Stimulated activated CD8-positive, alpha-beta memory T cell treated with anti-CD3 and anti-CD28 coated beads, Interleukin-4, amount 100 ng/mL, for 24 hours (primary cell): ENCODE data around the gene PSMB8.

Source experiments
- DNase-seq: peaks from one replicate; pipeline ENCODE4 v3.0.0-alpha.2; 2020; ENCODE audit warnings: low read depth

The PSMB8 gene

DNA sequence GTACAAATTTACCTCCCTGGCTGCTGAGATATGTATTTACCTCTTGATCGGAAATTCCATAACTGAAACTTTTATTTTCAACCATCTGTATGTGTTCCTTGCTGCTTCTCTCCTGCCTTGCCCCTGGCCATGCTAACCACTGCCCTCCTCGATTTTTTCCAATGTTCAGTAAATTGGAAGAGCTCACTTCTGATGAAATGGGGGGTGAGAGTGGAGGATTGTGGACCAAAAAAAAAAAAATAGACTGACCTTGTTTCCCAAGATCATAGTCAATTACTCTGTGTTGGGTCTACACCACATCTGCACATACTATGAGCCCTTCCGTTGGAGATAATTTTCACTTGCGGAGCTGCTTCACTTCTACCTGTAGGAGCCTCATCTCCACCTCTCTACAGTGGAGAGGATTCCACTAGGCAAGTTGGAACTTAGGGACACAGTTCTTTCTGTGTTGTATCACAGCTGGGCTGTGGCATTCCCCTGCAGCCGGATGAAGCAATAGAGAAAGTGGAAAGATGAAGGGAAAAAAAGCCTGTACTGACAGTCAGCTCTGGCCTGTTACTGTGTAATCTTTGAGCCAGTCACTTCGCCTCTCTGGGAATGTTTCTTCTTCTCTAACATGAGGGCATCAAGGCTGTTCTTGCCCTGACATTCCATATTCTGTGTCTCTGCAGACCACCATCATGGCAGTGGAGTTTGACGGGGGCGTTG lies 11.8 kb upstream of the PSMB8 start:
- DNase-seq: no peak

DNA sequence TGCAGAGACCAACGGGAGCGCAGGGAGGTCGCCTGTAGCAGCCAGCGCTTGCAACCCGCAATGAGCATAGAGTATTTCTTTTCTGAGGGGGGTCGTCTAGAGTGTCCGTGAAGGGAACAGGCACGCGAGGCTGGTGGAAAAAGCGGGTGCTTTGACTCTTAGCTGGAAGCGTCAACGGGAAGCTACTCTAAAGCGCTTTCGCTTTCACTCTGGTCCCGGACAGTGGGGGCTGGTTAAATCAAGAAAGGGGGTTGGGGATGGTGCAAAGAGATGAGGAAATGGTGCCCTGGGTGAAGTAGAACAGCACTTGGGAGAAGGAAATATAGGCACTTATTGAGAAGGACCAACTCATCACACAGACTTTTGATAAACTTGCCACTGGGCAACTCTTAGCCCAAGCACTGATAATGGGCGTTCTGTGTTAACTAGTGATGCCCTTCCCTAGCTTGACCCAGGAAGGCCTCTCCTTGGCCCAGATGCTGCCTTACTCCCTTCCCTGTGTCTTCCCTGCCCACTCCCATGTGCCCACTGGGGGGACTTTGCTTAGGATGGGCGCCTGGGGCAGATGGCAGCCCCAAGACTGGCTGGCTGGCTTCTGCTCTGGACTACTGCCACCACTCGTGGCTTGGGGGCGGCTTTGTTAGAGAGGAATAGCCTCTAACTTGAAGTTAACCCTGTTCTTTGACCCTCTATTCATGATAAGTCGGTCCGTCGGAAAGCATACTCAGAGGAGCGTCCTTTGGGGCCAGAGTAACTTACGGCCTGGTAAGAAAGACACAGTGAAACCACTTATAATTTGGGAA lies 10.7 kb upstream of the PSMB8 start:
- no peak for DNase-seq

DNA sequence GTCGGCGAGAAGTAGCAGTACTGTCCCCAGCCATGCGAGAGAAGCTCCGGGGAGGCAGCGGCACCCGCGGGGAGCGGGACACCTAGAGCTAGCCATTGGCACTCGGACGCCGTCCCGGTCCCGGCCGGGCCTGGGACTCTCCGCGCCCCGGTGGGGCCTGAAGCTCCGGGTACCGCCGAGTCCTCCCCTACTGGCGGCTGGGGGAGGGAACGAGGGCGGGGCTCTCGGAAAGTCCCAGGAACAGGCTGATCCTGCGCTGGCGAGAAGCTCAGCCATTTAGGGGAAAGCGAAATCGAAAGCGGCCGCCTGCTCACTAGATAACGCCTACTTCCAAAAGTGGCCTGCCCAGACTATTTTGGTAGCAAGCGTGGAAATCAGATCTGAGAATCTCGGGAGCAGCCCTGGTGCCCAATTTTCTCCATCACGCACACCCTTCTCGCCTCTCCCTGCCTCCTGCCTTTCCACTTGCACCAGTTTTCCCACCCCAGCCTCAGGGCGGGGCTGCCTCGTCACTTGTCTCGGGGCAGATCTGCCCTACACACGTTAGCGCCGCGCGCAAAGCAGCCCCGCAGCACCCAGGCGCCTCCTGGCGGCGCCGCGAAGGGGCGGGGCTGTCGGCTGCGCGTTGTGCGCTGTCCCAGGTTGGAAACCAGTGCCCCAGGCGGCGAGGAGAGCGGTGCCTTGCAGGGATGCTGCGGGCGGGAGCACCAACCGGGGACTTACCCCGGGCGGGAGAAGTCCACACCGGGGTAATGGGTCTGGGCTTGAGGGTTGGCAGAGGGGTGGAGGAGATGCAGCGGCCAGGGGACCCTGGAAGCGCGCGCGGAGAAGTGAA lies 9.9 kb upstream of the PSMB8 start, which contains the start of the genes PSMB9 and TAP1:
Gene PSMB9 (plus strand): TSS at position 652 of the 835 bp plus-strand sequence. CDS start 38 bp downstream, at position 690.
Gene TAP1 (minus strand): TSS at position 164 of the 835 bp plus-strand sequence. CDS start 68 bp downstream, at position 96.
- DNase-seq: peak; percentile 94

DNA sequence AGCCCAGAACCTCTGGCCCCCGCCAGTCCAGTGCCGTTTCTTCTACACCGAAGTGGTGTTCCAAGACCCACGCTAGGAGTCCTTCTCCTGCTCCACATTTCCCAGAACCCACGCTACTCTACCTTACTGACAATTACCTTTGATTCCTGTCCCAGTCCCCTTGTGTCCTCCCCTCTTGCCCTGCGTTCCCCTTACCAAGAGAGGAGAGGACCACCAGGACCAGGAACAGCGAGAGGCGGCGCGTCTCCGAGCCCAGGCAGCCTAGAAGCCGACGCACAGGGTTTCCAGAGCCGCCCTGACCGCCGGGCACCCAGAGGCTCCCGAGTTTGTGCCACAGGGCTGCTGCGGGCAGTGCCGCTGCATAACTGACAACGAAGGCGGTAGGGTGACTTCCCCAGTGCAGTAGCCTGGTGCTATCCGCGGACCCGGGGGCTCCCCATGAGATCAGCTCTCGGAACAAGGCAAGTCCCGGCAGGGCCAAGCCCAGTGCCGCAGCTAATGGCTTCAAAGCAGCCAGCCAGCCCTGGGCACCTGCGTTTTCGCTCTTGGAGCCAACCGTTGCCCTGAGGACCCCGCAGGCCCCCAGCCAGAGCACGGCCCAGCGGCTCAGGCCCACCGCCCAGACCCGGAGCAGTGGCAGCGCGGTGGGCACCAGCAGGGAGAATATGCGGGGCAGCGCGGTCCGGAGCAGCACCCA lies 9.1 kb upstream of the PSMB8 start:
- no peak for DNase-seq

DNA sequence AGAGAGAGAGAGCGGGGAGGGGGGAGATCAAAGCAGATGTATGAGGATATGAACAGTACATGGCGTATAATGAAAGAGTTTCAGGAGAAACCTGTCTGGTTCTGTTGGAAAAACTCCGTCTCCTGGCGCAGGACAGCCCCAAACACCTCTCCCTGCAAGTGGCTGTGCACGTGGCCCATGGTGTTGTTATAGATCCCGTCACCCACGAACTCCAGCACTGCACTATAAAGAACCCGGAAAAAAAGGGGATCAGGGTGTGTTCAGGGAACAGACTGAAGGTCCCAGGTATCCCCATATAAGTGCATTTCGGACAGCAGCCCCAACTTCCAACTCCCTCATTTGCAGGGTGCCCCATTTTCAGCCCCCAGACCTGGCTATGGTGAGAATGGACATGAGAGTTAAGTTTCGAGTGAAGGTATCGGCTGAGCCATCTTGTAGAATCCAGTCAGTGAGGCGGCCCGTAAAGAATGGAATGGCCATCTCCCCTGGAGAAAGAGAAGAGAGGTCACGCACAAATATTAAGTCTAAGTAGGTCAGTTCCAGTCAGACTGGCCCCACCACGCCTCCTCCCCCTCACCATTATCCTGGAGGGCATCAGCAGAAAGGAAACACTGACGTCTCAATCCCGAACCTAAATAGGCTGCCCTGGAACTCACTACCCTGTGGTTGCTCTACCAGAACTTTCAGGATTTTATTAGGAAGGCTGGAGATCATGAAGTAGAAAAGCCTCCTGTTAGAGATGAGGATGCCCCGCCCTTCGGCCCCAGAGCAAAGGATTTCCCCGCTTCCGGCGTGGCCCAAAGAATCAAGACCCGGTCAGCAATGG lies 8.4 kb upstream of the PSMB8 start:
- DNase-seq: no peak

DNA sequence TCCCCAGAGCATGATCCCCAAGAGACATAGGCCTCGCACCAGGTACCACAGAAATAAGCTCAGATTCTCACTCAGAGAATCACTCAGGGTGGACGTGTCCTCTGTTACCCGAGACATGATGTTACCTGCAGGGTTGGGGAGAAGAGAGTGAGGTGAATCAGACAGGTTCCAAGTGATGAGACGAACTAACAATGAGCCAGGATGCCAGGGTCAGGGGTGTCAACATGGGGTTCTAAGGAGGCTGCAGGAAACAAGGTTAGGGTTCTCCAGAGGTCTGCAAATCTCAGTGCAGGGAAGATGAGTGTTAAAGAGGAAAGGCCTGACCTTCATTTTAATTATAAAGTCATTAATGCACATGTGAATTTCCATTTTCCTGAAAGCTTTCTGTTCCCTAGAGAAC lies 7.2 kb upstream of the PSMB8 start:
- DNase-seq: no peak

DNA sequence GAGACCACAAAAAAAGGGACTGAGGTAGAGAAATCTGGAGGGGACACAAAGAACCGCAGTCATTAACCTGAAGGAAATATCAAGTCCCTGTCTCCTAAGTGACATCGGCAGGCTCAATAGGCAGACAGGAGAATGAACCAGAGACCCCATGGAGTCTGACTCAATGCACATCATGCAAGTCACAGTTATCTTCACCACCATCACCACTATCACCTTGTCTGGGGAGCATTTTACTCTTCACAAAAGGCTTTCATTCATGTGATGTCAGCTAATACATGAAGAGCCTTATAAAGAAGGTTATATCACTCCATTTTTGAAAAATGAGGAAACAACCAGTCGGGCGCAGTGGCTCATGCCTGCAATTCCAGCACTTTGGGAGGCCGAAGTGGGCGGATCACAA lies 5.3 kb upstream of the PSMB8 start:
- DNase-seq: no peak

DNA sequence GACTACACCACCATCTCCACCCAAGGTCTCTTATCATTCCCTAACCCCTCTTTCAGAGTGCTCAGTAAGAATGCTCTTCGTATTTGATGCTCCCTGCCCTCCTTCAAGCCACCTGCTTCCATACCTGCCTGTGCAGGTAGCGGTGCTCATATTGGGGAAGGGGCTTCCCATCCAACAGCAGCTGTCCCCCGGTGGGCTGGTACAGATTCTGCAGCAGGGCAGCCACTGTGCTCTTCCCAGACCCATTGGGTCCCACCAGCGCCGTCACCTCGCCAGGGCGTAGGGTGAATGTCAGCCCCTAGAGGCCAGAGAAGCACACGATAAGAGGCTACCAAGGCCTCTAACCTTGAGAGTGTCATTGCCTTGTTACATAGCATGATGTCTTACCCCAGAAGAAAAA lies 3.9 kb upstream of the PSMB8 start:
- no peak for DNase-seq

DNA sequence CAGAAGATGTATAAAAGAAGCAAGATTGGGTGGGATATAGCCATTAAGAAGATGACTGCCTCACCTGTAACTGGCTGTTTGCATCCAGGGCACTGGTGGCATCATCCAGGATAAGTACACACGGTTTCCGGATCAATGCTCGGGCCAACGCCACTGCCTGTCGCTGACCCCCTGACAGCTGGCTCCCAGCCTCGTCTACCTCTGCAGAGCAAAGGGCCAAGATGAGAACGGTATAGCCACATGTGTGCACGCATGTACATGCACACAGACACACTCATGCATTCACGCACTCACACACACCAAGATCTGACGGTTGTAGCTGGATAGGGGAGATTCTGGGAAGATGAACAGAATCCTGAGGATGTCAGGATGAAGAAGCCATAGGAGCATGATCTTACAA lies 3.2 kb upstream of the PSMB8 start:
- DNase-seq: no peak

DNA sequence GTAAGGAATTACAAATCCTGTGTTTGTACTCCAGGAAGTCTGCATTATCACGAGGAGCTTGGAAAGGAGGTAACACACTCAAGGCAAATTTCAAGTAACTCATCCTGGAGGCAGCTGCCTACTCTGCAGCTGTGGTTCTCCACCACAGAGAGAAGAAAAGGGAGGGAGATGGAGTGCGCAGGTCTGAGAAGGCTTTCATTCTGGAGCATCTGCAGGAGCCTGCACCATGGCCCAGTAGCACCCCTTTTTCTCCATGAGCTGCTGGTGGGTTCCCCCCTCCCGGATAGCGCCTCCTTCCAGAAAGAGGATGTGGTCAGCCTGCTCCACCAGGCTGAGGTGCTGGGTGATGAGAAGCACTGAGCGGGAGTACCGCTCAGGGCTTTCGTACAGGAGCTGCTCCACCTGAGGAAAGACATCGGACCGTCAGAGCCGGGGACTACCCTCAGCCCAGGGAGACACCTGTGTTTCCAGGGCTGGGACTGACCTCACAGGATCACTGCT lies 1.6 kb upstream of the PSMB8 start:
- DNase-seq: no peak

DNA sequence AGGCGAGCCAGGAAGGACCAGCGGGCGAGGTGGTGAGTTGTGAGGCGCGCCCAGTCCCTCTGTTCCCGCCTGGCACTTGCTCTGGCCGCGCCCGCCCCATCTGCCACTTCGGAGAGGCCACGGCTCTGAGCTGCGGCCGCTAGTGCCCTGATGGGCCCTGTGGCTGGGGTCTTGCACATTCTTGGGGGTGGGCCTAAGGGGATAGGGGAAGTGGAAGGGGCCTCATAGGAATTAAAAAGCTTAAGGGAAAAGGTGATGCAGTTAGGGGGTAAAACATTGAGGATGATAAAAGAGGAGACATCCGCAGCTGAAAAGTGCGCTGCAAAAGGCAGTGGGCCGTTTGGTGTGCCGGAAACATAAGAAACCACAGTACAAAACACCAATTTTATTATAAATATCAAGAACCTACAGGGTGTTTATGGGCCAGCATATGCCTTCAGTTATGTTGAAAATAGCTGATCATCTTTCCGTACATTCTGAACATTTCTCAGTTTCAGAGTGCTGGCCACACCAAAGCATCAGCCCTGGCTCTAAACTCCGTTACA lies 1.1 kb upstream of the PSMB8 start:
- no peak for DNase-seq

DNA sequence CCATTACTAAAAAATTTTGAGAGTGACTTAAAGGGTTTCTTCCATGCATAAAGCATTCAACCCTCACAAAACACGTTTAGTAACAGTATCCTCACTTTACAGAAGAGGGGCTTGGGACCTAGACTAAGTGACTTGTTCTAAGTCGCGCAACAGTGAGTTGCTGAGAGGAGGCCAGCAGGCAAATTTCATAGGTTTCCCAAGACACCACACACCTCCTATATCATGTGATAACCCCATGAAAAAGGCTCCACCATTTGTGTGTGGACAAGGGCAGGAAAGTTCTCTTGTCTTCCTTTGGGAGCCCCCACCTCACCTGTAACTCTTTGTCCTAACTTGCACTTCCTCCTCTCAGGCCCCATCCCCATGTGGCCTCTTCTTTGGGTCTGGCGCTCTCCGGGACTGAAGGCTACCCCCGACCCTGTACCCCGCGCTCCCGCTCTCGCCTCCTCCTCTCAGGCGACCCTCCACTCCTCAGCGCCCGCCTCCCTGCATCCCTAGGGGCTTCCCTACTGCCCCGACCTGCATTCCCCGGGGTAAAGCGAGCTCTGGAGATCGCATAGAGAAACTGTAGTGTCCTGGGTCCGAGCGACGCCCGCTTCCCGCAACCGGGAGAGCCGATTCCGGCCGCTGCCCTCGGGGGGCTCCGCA lies 392 bp downstream of the PSMB8 start:
- DNase-seq: no peak

DNA sequence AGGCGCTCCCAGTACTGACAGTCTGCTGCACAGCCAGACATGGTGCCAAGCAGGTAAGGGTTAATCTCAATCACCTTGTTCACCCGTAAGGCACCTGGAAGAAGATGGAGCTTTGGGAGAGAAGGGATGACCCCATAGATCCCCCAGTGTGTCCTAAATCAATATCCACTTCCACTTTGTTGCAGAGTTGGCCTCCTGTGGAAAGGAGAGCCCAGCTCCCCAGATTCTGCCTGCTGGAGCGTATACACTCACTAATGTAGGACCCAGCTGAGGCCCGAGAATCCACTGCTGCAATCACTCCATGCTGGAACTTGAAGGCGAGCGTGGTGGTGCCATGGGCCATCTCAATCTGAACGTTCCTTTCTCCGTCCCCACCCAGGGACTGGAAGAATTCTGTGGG lies 1.2 kb downstream of the PSMB8 start:
- DNase-seq: no peak

DNA sequence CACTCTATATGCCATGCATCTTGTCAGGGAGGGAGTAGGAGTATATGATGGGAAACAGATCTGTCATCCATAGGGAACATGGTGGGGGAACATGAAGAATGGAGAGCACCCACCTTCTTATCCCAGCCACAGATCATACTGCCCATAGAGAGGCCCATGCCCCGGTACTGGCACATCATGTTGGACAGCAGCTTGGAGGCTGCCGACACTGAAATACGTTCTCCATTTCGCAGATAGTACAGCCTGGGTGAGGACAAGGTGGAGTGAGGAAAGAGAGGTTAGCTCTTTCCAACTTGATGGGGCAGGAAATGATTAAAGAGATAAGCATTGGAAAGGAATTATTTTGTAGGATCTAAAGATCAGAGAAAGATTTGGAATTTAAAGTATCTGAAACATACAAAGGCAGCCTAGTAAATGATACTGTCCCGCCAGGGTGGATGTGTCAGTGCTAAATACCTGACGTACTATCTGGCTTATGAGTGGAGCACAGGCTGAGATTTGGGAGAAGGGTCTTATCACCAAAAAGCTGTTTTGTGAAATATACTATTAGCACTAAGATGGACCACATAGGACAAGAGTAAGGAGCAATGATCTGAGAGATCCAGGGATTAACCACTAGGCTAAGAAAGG lies 1.7 kb downstream of the PSMB8 start:
- no peak for DNase-seq

DNA sequence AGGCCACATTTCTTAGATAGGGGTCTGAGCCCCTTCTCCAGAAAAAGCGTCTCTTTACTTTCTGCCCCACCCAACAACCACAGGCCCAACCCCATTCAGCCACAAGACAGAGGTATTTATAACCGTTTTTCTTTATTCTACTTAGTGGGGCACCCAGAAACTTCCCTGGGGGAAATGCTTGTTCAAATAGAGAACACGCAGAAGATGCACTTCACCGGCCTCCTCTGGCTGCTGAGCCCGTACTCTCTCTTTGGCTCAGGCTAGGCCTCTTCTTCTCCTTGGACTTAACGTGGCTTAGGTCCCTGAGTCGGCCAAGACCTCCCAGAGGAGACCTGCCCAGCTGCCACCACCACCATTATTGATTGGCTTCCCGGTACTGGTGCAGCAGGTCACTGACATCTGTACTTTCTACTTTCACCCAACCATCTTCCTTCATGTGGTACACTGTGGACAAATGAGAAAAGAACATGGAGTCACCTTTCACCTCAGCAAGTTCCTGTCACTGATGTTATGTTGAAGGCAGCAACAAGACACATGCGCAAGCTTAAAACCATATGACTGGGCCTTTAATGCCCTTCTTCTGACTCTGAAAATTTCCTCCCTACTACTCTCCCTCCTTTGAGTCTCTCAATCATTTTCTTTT lies 3.1 kb downstream of the PSMB8 start:
- DNase-seq: no peak

DNA sequence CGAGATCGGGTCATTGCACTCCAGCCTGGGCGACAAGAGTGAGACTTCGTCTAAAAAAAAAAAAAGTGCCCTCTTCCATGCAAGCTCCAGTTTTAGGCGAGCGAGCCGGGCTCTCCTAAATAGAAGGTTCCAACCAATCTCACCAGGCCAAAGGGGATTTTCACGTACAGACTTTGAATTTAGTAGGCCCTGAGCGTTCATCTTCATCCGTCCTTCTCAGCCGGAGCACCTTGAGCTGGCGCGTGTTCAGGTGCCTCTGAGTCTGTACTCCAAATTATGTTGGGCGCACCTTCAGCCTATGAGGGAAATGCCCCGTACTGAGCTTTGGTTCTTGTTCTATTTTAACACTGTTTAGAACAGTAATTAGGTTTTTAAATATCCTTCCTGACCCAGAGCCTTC lies 4.5 kb downstream of the PSMB8 start:
- no peak for DNase-seq

DNA sequence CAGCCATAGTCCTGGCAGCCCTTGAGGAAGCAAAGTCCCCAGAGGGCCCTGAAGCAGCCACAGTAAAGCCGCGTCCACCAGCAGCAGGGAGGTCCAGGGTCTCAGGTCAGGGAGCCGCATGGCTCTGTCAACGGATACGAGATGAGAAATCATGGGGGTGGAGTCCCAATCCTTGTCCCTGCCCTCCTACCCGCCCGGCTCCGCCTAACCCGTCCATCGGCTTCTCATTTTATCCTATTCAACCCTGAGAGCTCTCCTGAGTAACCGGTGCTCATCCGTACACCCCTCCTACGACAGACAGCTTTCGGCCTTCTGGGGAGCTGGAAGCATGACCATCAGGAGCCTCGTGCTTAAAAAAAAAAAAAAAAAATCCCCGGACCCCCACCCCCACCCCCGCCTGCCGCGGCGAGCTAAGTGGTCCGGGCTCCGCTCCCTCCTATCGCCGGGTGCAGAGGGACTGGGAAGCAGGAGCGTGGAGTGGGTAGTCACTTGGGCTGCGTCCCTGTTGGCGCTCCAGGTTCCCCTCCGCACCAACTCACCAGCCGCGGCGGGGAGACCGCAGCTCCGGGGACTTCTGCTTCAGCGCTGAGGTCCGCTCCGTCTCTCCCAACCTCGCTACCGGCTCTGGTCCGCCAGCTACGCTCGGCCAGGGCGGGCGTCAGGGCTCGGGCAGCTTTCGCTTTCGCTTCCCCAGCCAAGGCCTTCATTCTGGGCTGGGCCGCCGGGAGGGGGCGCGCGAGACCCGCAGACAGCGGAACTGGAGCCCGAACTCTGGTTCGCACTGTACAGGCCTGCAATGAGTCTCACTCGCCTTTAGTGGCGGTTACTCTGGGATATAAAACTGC lies 5.5 kb downstream of the PSMB8 start, which contains the start of gene TAP2:
Gene TAP2 (minus strand): TSS at position 626 of the 845 bp plus-strand sequence. CDS start 506 bp downstream, at position 120.
- DNase-seq: peak; percentile 96

DNA sequence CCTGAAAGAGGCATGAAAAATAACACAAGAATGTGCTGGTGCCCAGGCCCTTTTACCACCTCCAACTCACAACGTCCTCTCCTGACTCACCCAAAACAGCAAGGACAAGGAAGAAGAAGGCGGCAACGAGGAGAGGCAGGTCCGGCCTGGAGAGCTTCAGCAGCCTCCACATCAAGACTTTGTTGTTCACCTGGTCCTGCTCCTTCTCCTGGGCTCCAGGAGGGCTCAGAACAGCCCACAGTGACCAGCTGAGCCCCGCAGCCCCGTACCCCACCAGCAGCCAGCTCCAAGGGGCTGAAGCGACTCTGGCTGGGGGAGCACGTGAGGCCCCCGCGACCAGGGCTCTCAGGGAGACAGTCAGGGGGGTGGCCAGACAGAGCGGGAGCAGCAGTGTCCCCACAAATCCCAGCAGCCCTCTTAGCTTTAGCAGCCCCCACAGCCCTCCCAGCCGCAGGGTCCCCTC lies 6.2 kb downstream of the PSMB8 start:
- DNase-seq: no peak
